Neural crest cell (in vitro differentiated cells): ENCODE results near the gene ZBED3. TPM values are rescaled to one million over a fixed set of nuclear protein-coding genes. Genes with fewer than 3 reads are reported as not detected.

ENCODE experiments used
- DNase-seq: peaks from one replicate; pipeline ENCODE4 v3.0.0; 2021; ENCODE audit warnings: low read depth, mixed read lengths, low spot score
- H3K27ac Mint-ChIP-seq: one replicate; pipeline ENCODE4 v1.8.0; 2021; ENCODE audit warnings: mild to moderate bottlenecking, mixed read lengths; ENCODE audit not compliant: unreplicated experiment
- H3K27me3 Mint-ChIP-seq: 2 replicates; pipeline ENCODE4 v1.8.0; 2021; ENCODE audit warnings: low read depth, mild to moderate bottlenecking, mixed read lengths
- H3K36me3 Mint-ChIP-seq: 2 replicates; pipeline ENCODE4 v1.8.0; 2021; ENCODE audit warnings: low read depth, mild to moderate bottlenecking, mixed read lengths
- H3K4me1 Mint-ChIP-seq: 2 replicates; pipeline ENCODE4 v1.8.0; 2021; ENCODE audit warnings: mixed read lengths
- H3K4me3 Mint-ChIP-seq: one replicate; pipeline ENCODE4 v1.8.0; 2021; ENCODE audit warnings: mild to moderate bottlenecking, mixed read lengths
- H3K9me3 Mint-ChIP-seq: 2 replicates; pipeline ENCODE4 v1.8.0; 2021; ENCODE audit warnings: mixed read lengths
- CTCF ChIP-seq: fragments of 200-600 bp; sonication (generic); conservative IDR thresholded peaks from 2 replicates; pipeline ENCODE4 v1.5.0; 2021; ENCODE audit warnings: antibody characterized with exemption, mild to moderate bottlenecking
- total RNA-seq: library from RNA; stranded (reverse); gene quantifications from 2 replicates; pipeline ENCODE4 v1.2.1, GENCODE V29; 2021

The ZBED3 gene
- total RNA-seq, 1 donor from 2014 or later, result 12.2 TPM

GRCh38 chr5:77033338-77033737 lies 53.7 kb downstream of the ZBED3 start:
- peaks cover 23% of the 10 kb centered on the region for H3K4me1 Mint-ChIP-seq
- H3K4me3 Mint-ChIP-seq, result peak overlapping the region; percentile 74
- peaks cover 19% of the 10 kb centered on the region for H3K36me3 Mint-ChIP-seq
- no peak for TF ChIP-seq CTCF
- no peak for DNase-seq
- H3K27me3 Mint-ChIP-seq, result no peaks in the 10 kb centered on the region
- H3K9me3 Mint-ChIP-seq, result peaks cover 14% of the 10 kb centered on the region
- no peak overlapping the region for H3K27ac Mint-ChIP-seq

GRCh38 chr5:77032635-77033034 lies 54.5 kb downstream of the ZBED3 start:
- H3K4me3 Mint-ChIP-seq, result peak overlapping the region; percentile 56
- no peak for TF ChIP-seq CTCF
- H3K27me3 Mint-ChIP-seq, result peaks cover 2% of the 10 kb centered on the region
- peaks cover 17% of the 10 kb centered on the region for H3K9me3 Mint-ChIP-seq
- peaks cover 23% of the 10 kb centered on the region for H3K4me1 Mint-ChIP-seq
- DNase-seq, result no peak
- H3K27ac Mint-ChIP-seq, result no peak overlapping the region
- peaks cover 22% of the 10 kb centered on the region for H3K36me3 Mint-ChIP-seq

DNA sequence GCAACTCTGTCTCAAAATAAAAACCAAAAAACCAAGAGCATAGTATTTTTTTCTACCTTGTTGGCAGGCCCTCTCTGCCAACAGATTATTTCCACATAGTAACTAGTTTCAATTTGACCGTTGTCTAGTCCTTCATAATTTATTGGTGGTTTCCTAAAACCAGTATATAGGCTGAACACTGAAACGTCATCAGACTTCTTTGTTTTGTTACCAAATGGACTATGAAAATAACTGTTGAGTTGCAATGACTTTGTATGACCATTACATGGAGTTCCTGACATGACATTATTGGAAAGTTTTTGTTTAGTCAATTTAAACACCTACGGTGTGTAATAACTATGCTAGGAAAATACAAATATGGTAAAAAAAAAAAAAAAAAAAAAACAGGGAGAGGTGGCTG lies 55.2 kb downstream of the ZBED3 start:
- H3K36me3 Mint-ChIP-seq, result peaks cover 22% of the 10 kb centered on the region
- peaks cover 17% of the 10 kb centered on the region for H3K9me3 Mint-ChIP-seq
- H3K4me3 Mint-ChIP-seq, result peak overlapping the region; percentile 90
- TF ChIP-seq CTCF, result no peak
- no peak for DNase-seq
- peaks cover 23% of the 10 kb centered on the region for H3K4me1 Mint-ChIP-seq
- H3K27me3 Mint-ChIP-seq, result peaks cover 2% of the 10 kb centered on the region
- no peak overlapping the region for H3K27ac Mint-ChIP-seq

DNA sequence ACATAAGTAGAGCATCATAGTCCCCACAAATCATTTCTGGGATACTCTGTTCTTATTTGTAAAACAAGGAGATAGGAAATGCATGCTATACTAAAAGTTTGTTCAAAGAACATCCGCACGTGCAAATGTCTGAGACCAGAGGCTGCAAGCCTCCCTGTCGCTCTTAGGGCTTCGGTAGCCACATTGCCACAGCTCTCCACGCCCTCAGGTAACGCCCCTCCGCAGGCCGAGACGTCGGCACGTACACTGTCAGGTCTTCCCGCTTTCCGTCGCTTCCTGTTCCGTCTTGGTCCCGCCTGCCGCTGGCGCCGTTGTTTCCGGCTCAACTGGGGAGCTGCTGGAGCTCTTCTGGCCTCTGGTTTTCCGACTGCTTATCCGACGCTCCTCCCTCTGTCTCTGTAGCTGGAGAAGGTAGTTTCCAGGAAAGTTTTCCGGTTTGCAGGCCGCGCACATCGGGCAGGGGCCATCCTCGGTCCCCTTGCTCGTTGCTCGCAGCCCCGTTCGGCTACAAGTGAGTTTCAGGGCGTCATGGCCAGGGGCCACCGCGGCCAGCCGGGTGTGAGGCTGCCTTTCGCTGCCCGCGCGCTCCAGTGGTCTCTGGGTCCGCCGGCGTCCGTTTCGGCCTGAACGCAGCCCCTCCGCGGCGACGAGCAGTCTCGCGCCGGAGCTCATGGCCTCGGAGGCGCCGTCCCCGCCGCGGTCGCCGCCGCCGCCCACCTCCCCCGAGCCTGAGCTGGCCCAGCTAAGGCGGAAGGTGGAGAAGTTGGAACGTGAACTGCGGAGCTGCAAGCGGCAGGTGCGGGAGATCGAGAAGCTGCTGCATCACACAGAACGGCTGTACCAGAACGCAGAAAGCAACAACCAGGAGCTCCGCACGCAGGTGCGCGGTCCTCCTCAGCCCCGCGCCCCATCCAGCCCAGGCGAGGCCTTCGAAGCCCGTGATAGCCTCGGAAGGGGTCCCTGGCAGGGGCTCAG lies 56.7 kb downstream of the ZBED3 start, which contains the start of gene AGGF1:
Gene AGGF1 (plus strand): TSS at position 308 of the 975 bp plus-strand sequence. CDS start 363 bp downstream, at position 671.
- H3K9me3 Mint-ChIP-seq, result peaks cover 17% of the 10 kb centered on the region
- H3K4me1 Mint-ChIP-seq, result peaks cover 23% of the 10 kb centered on the region
- TF ChIP-seq CTCF, result no peak
- peaks cover 22% of the 10 kb centered on the region for H3K36me3 Mint-ChIP-seq
- peak within 1 kb of the TSS; percentile 90 for H3K4me3 Mint-ChIP-seq
- H3K27ac Mint-ChIP-seq, result peak within 1 kb of the TSS; percentile 84
- peaks cover 13% of the 10 kb centered on the region for H3K27me3 Mint-ChIP-seq
- peak; percentile 74 for DNase-seq

DNA sequence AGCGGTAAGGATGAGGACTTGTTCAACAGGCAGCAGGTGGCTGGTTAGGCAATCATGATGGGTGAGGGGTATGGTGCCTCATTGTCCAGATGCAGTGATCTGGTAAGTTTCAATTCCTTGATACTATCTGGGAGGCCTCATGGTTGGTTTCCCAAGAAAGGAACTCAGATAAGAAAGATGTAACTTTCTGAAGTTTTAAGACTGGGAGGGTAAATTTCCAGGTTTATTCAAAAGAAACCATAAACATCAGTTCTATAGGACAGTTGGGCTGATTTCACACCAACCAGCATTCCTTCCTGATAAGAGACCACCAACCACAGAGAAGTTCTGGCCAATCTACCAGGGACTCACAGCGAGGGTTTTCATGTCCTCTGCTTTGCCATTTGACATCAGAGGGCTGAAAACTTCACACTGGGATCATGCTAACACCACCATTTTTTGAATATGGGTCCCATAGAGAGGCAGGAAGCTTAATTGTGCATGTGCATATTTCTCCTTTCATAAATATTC lies 57.7 kb downstream of the ZBED3 start:
- Mint-ChIP-seq H3K4me1 (peaks cover 23% of the 10 kb centered on the region), H3K9me3 (peaks cover 17% of the 10 kb centered on the region), H3K36me3 (peaks cover 22% of the 10 kb centered on the region), H3K27ac (no peak overlapping the region), H3K4me3 (peak overlapping the region; percentile 90), H3K27me3 (peaks cover 15% of the 10 kb centered on the region)
- no peak for TF ChIP-seq CTCF
- DNase-seq, result no peak
